Caco-2 (cell line): ENCODE data around the gene CEP85L. TPM values are rescaled to one million over a fixed set of nuclear protein-coding genes. Genes with fewer than 3 reads are reported as not detected.

Experiments used
- BruUV-seq: library from RNA; stranded (reverse); fragments of 400-500 nt; replicated peaks from 2 replicates; lab custom pipeline; 2021; lab: Mats Ljungman, UMichigan
- CTCF ChIA-PET: fragments of 300-600 bp; sonication (Branson Sonifier 250); formaldehyde crosslinking; loops from one replicate; lab custom pipeline; 2022; ENCODE audit warnings: antibody characterized with exemption; lab: Charles Lee
- POLR2A ChIA-PET: fragments of 300-600 bp; sonication (Branson Sonifier 250); formaldehyde crosslinking; loops from one replicate; lab custom pipeline; 2022; ENCODE audit warnings: antibody characterized with exemption; lab: Charles Lee
- DNase-seq, 2 experiments: peaks; one replicate each; pipeline versions ENCODE4 v3.0.0 to v3.0.0-alpha.2; 2020 to 2022
- H3K27me3 ChIP-seq: replicated peaks from 2 replicates; pipeline ENCODE4 v1.6.0; 2011; ENCODE audit warnings: low read length; ENCODE audit not compliant: control insufficient read depth, insufficient read depth
- H3K36me3 ChIP-seq: 2 replicates; pipeline ENCODE4 v1.5.1; 2011; ENCODE audit warnings: low read length; ENCODE audit not compliant: control insufficient read depth, insufficient read depth
- H3K4me1 ChIP-seq: fragments of 250-450 bp; sonication (Bioruptor Pico); 2 replicates; pipeline ENCODE4 v1.5.1; 2020; ENCODE audit warnings: mild to moderate bottlenecking
- H3K4me3 ChIP-seq: 2 replicates; pipeline ENCODE4 v1.5.1; 2011; ENCODE audit warnings: low read depth, mild to moderate bottlenecking, control low read depth, low read length
- H3K9me3 ChIP-seq: fragments of 250-450 bp; sonication (Bioruptor Pico); 2 replicates; pipeline ENCODE4 v1.5.1; 2020; ENCODE audit warnings: mild to moderate bottlenecking, moderate library complexity
- H3K27ac Mint-ChIP-seq: one replicate; pipeline ENCODE4 v1.8.0; 2022; ENCODE audit warnings: mixed read lengths; ENCODE audit not compliant: unreplicated experiment
- H3K27me3 Mint-ChIP-seq: one replicate; pipeline ENCODE4 v1.8.0; 2022; ENCODE audit warnings: mixed read lengths; ENCODE audit not compliant: insufficient read depth, unreplicated experiment
- H3K36me3 Mint-ChIP-seq: one replicate; pipeline ENCODE4 v1.8.0; 2022; ENCODE audit warnings: mild to moderate bottlenecking, mixed read lengths; ENCODE audit not compliant: insufficient read depth, unreplicated experiment
- H3K4me1 Mint-ChIP-seq: one replicate; pipeline ENCODE4 v1.8.0; 2022; ENCODE audit warnings: low read depth, mixed read lengths; ENCODE audit not compliant: unreplicated experiment
- H3K4me3 Mint-ChIP-seq: one replicate; pipeline ENCODE4 v1.8.0; 2022; ENCODE audit warnings: mild to moderate bottlenecking, moderate library complexity, mixed read lengths; ENCODE audit not compliant: unreplicated experiment
- H3K9me3 Mint-ChIP-seq: one replicate; pipeline ENCODE4 v1.8.0; 2022; ENCODE audit warnings: mixed read lengths; ENCODE audit not compliant: unreplicated experiment
- intact Hi-C: fragments of 100-400 bp; cut with micrococcal nuclease; formaldehyde crosslinking; loops from one replicate; pipeline ENCODE4 v1.10.0; 2022; ENCODE audit not compliant: unreplicated experiment
- total RNA-seq: library from RNA; stranded (reverse); gene quantifications from 2 replicates; pipeline ENCODE4 v1.2.3, GENCODE V29; 2022
- TF ChIP-seq, protein P1 (sequence below), 2 experiments: fragments of 200-600 bp in 1 of 2; IDR thresholded peaks; 1 replicate in 1 of 2; 2 replicates in 1 of 2; pipeline versions ENCODE4 v1.5.1 to v1.8.0; 2011 to 2022; ENCODE audit warnings: antibody characterized with exemption in 1 of 2, control low read depth in 1 of 2, inconsistent platforms in 1 of 2, low read depth in 1 of 2, low read length in 1 of 2, mild to moderate bottlenecking in 1 of 2, moderate library complexity in 1 of 2; ENCODE audit not compliant: insufficient read depth in 1 of 2, severe bottlenecking in 1 of 2, unreplicated experiment in 1 of 2

The CEP85L gene
- total RNA-seq, 1 experiment from 2014 or later, result 0.29 TPM

DNA sequence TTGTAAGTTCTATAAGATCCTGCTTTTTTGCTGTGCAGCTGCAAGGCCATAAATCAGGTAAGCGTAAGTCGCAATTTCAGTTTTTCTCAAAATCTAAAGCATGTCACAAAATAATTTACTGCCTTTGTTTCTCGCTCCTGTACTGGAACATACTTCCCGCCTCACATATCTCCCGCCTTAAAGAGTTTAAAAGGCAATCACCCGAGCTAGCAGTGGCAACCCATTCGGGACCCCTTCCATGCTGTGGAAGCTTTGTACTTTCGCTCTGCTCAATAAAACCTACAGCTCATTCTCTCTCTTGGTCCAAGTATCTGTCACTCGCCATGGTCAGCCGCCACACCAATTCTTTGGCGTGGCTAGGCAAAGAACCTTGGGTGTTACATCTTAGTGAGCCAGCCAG is 34.0 kb downstream of the CEP85L start:
- Mint-ChIP-seq H3K36me3 (no peaks in the 10 kb centered on the region), H3K27me3 (no peaks in the 10 kb centered on the region), H3K9me3 (no peaks in the 10 kb centered on the region), H3K4me1 (no peaks in the 10 kb centered on the region), H3K27ac (no peak overlapping the region), H3K4me3 (no peak overlapping the region)
- Histone ChIP-seq H3K27me3 (no peaks in the 10 kb centered on the region), H3K4me3 (no peak overlapping the region), H3K36me3 (no peaks in the 10 kb centered on the region), H3K9me3 (no peaks in the 10 kb centered on the region), H3K4me1 (no peaks in the 10 kb centered on the region)
- TF ChIP-seq, protein P1, sequence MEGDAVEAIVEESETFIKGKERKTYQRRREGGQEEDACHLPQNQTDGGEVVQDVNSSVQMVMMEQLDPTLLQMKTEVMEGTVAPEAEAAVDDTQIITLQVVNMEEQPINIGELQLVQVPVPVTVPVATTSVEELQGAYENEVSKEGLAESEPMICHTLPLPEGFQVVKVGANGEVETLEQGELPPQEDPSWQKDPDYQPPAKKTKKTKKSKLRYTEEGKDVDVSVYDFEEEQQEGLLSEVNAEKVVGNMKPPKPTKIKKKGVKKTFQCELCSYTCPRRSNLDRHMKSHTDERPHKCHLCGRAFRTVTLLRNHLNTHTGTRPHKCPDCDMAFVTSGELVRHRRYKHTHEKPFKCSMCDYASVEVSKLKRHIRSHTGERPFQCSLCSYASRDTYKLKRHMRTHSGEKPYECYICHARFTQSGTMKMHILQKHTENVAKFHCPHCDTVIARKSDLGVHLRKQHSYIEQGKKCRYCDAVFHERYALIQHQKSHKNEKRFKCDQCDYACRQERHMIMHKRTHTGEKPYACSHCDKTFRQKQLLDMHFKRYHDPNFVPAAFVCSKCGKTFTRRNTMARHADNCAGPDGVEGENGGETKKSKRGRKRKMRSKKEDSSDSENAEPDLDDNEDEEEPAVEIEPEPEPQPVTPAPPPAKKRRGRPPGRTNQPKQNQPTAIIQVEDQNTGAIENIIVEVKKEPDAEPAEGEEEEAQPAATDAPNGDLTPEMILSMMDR (IDR thresholded peaks at IDR 0.05; ENCODE audit: insufficient read depth in 1 of 2, low read depth in 1 of 2, low read length in 1 of 2, severe bottlenecking in 1 of 2, unreplicated experiment in 1 of 2), result no peak
- ChIA-PET POLR2A (no interaction called here), CTCF (no interaction called here)
- no peak for DNase-seq
- no TSS peak for BruUV-seq
- intact Hi-C loops, result no loop called here

DNA sequence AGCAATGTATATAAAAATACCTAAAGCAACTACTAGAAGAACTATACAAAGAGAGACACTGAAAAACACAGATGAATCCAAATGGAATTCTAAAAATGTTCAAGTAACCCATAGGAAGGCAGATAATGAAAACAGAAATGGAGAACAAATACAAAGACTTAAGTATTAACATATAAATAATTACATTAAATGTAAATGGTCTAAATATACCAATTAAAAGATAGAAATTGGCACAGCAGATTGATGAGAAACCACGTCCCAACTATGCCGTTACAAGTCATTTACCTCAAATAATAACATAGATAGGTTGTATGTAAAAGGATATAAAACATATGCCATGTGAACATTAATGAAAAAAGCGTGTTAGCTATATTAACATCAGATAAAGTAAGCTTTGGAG is 40.1 kb downstream of the CEP85L start:
- H3K27me3 Mint-ChIP-seq, result no peaks in the 10 kb centered on the region
- BruUV-seq, result no TSS peak

DNA sequence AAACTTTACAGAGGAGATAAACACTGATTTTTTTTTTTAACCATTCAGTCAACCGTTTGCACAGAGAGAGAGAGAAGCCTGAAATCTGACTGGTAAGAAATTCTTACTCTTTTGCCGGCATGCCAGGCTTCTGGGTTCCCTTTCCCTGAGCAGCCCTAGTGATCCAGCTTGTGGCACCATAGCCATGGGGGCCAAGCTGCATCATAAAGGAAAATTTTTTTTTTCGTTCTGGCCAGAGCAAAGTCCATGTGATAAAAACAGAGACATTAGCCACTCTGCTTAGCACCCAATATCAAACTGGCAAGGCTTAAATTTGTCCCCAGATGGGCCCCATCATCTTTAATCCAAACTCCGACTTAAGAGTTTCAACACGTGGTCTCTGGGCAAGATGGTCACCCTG is 44.5 kb downstream of the CEP85L start:
- intact Hi-C loops, result no loop called here
- no peak overlapping the region for H3K4me3 Mint-ChIP-seq
- no peaks in the 10 kb centered on the region for H3K4me1 Mint-ChIP-seq
- no peaks in the 10 kb centered on the region for H3K9me3 Mint-ChIP-seq
- no TSS peak for BruUV-seq
- H3K36me3 ChIP-seq, result no peaks in the 10 kb centered on the region
- no peaks in the 10 kb centered on the region for H3K27me3 ChIP-seq
- no peaks in the 10 kb centered on the region for H3K27me3 Mint-ChIP-seq
- H3K4me3 ChIP-seq, result no peak overlapping the region
- no peak for DNase-seq
- H3K27ac Mint-ChIP-seq, result no peak overlapping the region
- ChIA-PET CTCF (no interaction called here), POLR2A (no interaction called here)
- TF ChIP-seq, protein P1 (IDR thresholded peaks at IDR 0.05; ENCODE audit: insufficient read depth in 1 of 2, low read depth in 1 of 2, low read length in 1 of 2, severe bottlenecking in 1 of 2, unreplicated experiment in 1 of 2), result no peak
- no peaks in the 10 kb centered on the region for H3K9me3 ChIP-seq
- H3K36me3 Mint-ChIP-seq, result no peaks in the 10 kb centered on the region
- H3K4me1 ChIP-seq, result no peaks in the 10 kb centered on the region

More for the DNA sequence above, 40.1 kb downstream of the CEP85L start:
- Histone ChIP-seq H3K27me3 (no peaks in the 10 kb centered on the region), H3K4me3 (no peak overlapping the region), H3K9me3 (no peaks in the 10 kb centered on the region), H3K36me3 (no peaks in the 10 kb centered on the region), H3K4me1 (no peaks in the 10 kb centered on the region)
- no peak overlapping the region for H3K27ac Mint-ChIP-seq
- TF ChIP-seq, protein P1 (IDR thresholded peaks at IDR 0.05; ENCODE audit: insufficient read depth in 1 of 2, low read depth in 1 of 2, low read length in 1 of 2, severe bottlenecking in 1 of 2, unreplicated experiment in 1 of 2), result no peak
- no peaks in the 10 kb centered on the region for H3K4me1 Mint-ChIP-seq
- no peak overlapping the region for H3K4me3 Mint-ChIP-seq
- no peak for DNase-seq
- POLR2A ChIA-PET, result no interaction called here
- intact Hi-C loops, result no loop called here
- no peaks in the 10 kb centered on the region for H3K36me3 Mint-ChIP-seq
- H3K9me3 Mint-ChIP-seq, result no peaks in the 10 kb centered on the region
- CTCF ChIA-PET, result no interaction called here
